Stomach (tissue), 9 donors: Measurements from ENCODE around the gene ZSCAN9. TPM values are rescaled to one million over a fixed set of nuclear protein-coding genes. Genes with fewer than 3 reads are reported as not detected.

Source experiments
- DNase-seq, 2 donors: peaks; one replicate each; pipeline versions ENCODE4 v3.0.0 to v3.0.0-alpha.2; 2013 to 2019
- H3K27ac ChIP-seq, 5 donors: fragments of 200-600 bp in 4 of 5; sonication (generic) in 4 of 5; one replicate each; pipeline ENCODE4 v1.5.1; 2013 to 2019; ENCODE audit warnings: mild to moderate bottlenecking in 1 of 5, moderate library complexity in 1 of 5
- H3K27me3 ChIP-seq, 3 donors: fragments of 200-600 bp; sonication (generic); one replicate each; pipeline ENCODE4 v1.5.1; 2017 to 2019; ENCODE audit warnings: mixed run types in 1 of 3
- H3K36me3 ChIP-seq, 4 donors: fragments of 200-600 bp; sonication (generic); 1 replicate in 3 of 4; 2 replicates in 1 of 4; pipeline ENCODE4 v1.5.1; 2016 to 2019
- H3K4me1 ChIP-seq, 4 donors: fragments of 200-600 bp; sonication (generic); one replicate each; pipeline ENCODE4 v1.5.1; 2016 to 2019
- H3K4me3 ChIP-seq, 4 donors: fragments of 200-600 bp; sonication (generic) in 3 of 4; one replicate each; pipeline ENCODE4 v1.5.1; 2016 to 2019; ENCODE audit warnings: mild to moderate bottlenecking in 1 of 4
- H3K9me3 ChIP-seq, 4 donors: fragments of 200-600 bp; sonication (generic); one replicate each; pipeline ENCODE4 v1.5.1; 2016 to 2019
- CTCF ChIP-seq, 7 experiments: fragments of 450-650 bp in 4 of 7; fragments of 200-600 bp in 3 of 7; sonication (generic) in 3 of 7; IDR thresholded peaks; one replicate each; pipeline ENCODE4 v1.5.1; 2016 to 2019; ENCODE audit warnings: antibody characterized with exemption in 7 of 7, control low read depth in 2 of 7, mild to moderate bottlenecking in 1 of 7
- EP300 ChIP-seq: sonication (generic); formaldehyde crosslinking; IDR thresholded peaks from one replicate; pipeline ENCODE4 v1.6.1; 2017; ENCODE audit warnings: antibody characterized with exemption
- POLR2A ChIP-seq, 4 donors: fragments of 450-650 bp; IDR thresholded peaks; one replicate each; pipeline ENCODE4 v1.6.1; 2016; ENCODE audit warnings: antibody characterized with exemption in 4 of 4, control low read depth in 2 of 4, mild to moderate bottlenecking in 1 of 4, moderate library complexity in 1 of 4
- POLR2AphosphoS5 ChIP-seq, 3 donors: sonication (generic); formaldehyde crosslinking; IDR thresholded peaks; one replicate each; pipeline ENCODE4 v1.6.1; 2016; ENCODE audit warnings: antibody characterized with exemption in 3 of 3
- WGBS, 5 donors: extraction: QIAGEN DNeasy Blood & Tissue Kit in 3 of 5; methylation state at CpG; one replicate each; pipeline versions ENCODE4 v1.1.5 to v1.1.7; 2013 to 2018; 5-methylcytosine and 5-hydroxymethylcytosine counted together
- intact Hi-C: fragments of 100-400 bp; cut with DNase I; formaldehyde crosslinking; loops from one replicate; pipeline ENCODE4 v1.15.1; 2023; ENCODE audit warnings: low total_unique reads
- polyA plus RNA-seq, 3 donors: library from polyadenylated mRNA; stranded (reverse); fragments of 200-250 nt; gene quantifications; one replicate each; pipeline ENCODE4 v1.2.3, GENCODE V29; 2013
- total RNA-seq, 5 donors: library from RNA; depleted of rRNA; stranded (reverse); fragments of >200 nt; gene quantifications; one replicate each; pipeline versions ENCODE4 v1.1.0 to v1.2.3, GENCODE V29; 2014 to 2016
- donor health status: healthy with polysubstance abuse.
- donor health status: Bipolar disorder and iron deficiency.
- donor health status: healthy.

The ZSCAN9 gene
- total and polyA plus RNA-seq, 8 donors = 1.8 to 37.9 (median 7.5) TPM

DNA sequence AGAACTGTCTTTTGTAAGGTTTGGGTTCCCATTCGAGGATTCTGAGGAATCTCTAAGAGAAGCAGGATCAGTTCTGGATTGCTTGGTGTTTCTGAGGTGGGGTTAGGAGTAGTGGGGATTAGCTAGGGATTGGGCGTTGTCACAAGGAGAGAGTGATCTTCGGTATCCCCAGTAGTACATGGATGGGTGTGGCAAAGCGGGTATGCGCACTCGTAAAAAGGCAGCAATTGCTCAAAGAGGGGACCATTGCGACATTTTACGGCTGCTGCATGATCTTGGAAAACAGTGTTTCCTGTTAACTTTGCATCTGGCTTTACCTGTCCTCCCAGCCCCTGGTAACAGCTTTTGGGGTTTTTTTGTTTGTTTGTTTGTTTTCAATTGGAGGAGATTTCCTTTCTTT is 9.7 kb upstream of the ZSCAN9 start:
- TF ChIP-seq EP300 (no peak), POLR2A (IDR thresholded peaks at IDR 0.05) (no peak), POLR2AphosphoS5 (IDR thresholded peaks at IDR 0.05) (no peak), CTCF (IDR thresholded peaks at IDR 0.05) (no peak)
- Histone ChIP-seq H3K4me3 (no peak overlapping the region), H3K36me3 (no peaks in the 10 kb centered on the region), H3K27ac (no peak overlapping the region), H3K27me3 (peaks cover 0 to 82% (median 38%) of the 10 kb centered on the region in 3 donors), H3K4me1 (peaks cover 4 to 29% (median 24%) of the 10 kb centered on the region in 4 donors), H3K9me3 (no peaks in the 10 kb centered on the region)
- intact Hi-C loops = no loop called here
- peak in 1 of 2 donors; percentile 18 for DNase-seq
- 31 to 63% (median 42%) methylated on average over 8 of the region's 8 CpGs for WGBS, 5 donors

- intact Hi-C loops = no loop called here
- Histone ChIP-seq H3K4me1 (peaks cover 4 to 17% (median 15%) of the 10 kb centered on the region in 4 donors), H3K27ac (no peak overlapping the region), H3K4me3 (peak overlapping the region in 2 of 4 donors; percentile 66 to 69), H3K27me3 (peaks cover 0 to 74% (median 14%) of the 10 kb centered on the region in 3 donors), H3K36me3 (no peaks in the 10 kb centered on the region), H3K9me3 (no peaks in the 10 kb centered on the region)
- TF ChIP-seq POLR2A (IDR thresholded peaks at IDR 0.05) (no peak), CTCF (IDR thresholded peaks at IDR 0.05) (no peak), EP300 (no peak), POLR2AphosphoS5 (IDR thresholded peaks at IDR 0.05) (no peak)
- no peak for DNase-seq
- WGBS, 5 donors = 89 to 97% (median 94%) methylated on average over 11 to 12 of the region's 12 CpGs
These were observed 7.2 kb upstream of the ZSCAN9 start for GRCh38 chr6:28217890-28218289.

DNA sequence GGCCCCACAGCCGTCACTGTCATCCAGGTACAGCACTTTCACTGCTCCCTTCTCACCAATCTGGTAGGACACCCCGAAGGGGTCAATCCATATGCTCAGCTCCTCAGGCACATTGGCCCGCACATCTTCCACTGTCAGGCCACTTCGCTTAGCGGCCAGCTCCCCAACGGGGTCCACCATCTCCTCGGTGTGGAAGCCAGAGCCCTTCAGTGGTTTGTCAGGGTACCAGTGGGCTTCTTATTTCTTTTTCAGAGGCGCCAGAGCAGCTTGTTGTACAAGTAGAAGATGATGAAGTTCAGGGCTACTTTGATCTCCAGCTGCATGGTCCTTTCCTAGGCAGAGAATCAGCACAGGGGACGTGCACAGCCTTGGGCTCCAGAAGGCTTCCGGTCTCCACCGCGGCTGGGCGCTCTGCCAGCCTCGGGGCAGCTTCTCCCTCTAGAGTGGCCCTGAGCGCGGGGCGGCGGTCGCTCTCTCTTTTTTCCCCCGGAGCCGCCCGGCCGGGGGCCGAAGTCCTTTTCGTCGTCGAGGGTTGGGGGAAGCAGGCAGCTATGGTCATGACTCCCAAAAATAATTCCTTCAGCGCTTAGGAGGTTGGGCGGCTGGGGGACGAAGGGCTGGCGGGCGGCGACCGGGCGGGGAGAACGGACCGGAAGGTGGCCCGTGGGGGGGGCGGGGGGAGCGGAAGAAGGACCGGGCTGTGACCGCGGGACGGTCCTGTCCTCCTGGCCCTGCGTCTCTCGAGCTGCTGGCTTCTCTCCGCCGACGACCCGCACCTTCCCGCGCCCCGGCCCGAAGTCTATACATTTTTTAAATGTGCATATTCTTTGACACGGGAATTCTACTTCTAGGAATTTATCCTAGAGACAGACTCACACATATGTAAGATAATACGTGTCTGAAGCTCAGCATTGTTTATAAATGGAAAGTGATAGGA is 6.5 kb upstream of the ZSCAN9 start:
- Histone ChIP-seq H3K4me3 (peak overlapping the region; percentile 53 to 69 (median 63)), H3K9me3 (no peaks in the 10 kb centered on the region), H3K27ac (peak overlapping the region in 4 of 5 donors; percentile 56 to 82 (median 80)), H3K36me3 (no peaks in the 10 kb centered on the region), H3K27me3 (peaks cover 0 to 74% (median 19%) of the 10 kb centered on the region in 3 donors), H3K4me1 (peaks cover 4 to 16% (median 14%) of the 10 kb centered on the region in 4 donors)
- peak; percentile 72 to 88 for DNase-seq
- intact Hi-C loops = no loop called here
- WGBS, 5 donors = 10 to 21% (median 12%) methylated on average over 32 to 56 of the region's 56 CpGs
- TF ChIP-seq CTCF (IDR thresholded peaks at IDR 0.05) = no peak
- no peak for TF ChIP-seq EP300
- TF ChIP-seq POLR2A (IDR thresholded peaks at IDR 0.05) = no peak
- no peak for TF ChIP-seq POLR2AphosphoS5 (IDR thresholded peaks at IDR 0.05)

GRCh38 chr6:28220257-28221133 is 4.6 kb upstream of the ZSCAN9 start:
- intact Hi-C loops = loop anchor here (10.0 kb wide), 1 partner anchor 96 kb away; the partner anchor contains the start of gene ZSCAN16

More at GRCh38 chr6:28220257-28221133, 4.6 kb upstream of the ZSCAN9 start:
- Histone ChIP-seq H3K36me3 (no peaks in the 10 kb centered on the region), H3K4me1 (peaks cover 4 to 23% (median 20%) of the 10 kb centered on the region in 4 donors), H3K27ac (no peak overlapping the region), H3K4me3 (no peak overlapping the region), H3K27me3 (peaks cover 0 to 56% (median 9%) of the 10 kb centered on the region in 3 donors), H3K9me3 (no peaks in the 10 kb centered on the region)
- DNase-seq = no peak
- 16 to 27% (median 18%) methylated on average over 6 of the region's 6 CpGs for WGBS, 5 donors
- TF ChIP-seq POLR2A (IDR thresholded peaks at IDR 0.05) = no peak
- no peak for TF ChIP-seq POLR2AphosphoS5 (IDR thresholded peaks at IDR 0.05)
- TF ChIP-seq CTCF (IDR thresholded peaks at IDR 0.05) = no peak
- TF ChIP-seq EP300 = no peak
